Neural progenitor cell (in vitro differentiated cells): ENCODE measurements around the gene CAPRIN1. TPM values are rescaled to one million over a fixed set of nuclear protein-coding genes. Genes with fewer than 3 reads are reported as not detected.

ENCODE experiments used
- DNase-seq: peaks from one replicate; pipeline ENCODE4 v3.0.0-alpha.2; 2016; ENCODE audit warnings: low spot score
- H2AFZ ChIP-seq: fragments of 200-600 bp; sonication (generic); replicated peaks from 2 replicates; pipeline ENCODE4 v1.6.1; 2016; ENCODE audit warnings: antibody characterized with exemption
- H3F3A ChIP-seq: fragments of 200-600 bp; sonication (generic); 2 replicates; pipeline ENCODE4 v1.6.1; 2016; ENCODE audit warnings: antibody characterized with exemption, low read depth
- H3K27ac ChIP-seq: fragments of 200-600 bp; sonication (generic); 2 replicates; pipeline ENCODE4 v1.5.1; 2016; ENCODE audit warnings: mild to moderate bottlenecking
- H3K27me3 ChIP-seq: fragments of 200-600 bp; sonication (generic); 2 replicates; pipeline ENCODE4 v1.6.1; 2016; ENCODE audit warnings: mild to moderate bottlenecking, moderate library complexity
- H3K36me3 ChIP-seq: fragments of 200-600 bp; sonication (generic); 2 replicates; pipeline ENCODE4 v1.5.1; 2016
- H3K4me1 ChIP-seq: fragments of 200-600 bp; sonication (generic); 2 replicates; pipeline ENCODE4 v1.6.1; 2016; ENCODE audit warnings: mixed run types
- H3K4me2 ChIP-seq: fragments of 200-600 bp; sonication (generic); 2 replicates; pipeline ENCODE4 v1.6.1; 2016
- H3K4me3 ChIP-seq: fragments of 200-600 bp; sonication (generic); 2 replicates; pipeline ENCODE4 v1.5.1; 2016
- H3K79me2 ChIP-seq: fragments of 200-600 bp; sonication (generic); 2 replicates; pipeline ENCODE4 v1.6.1; 2016; ENCODE audit warnings: low read depth
- H3K9ac ChIP-seq: fragments of 200-600 bp; sonication (generic); 2 replicates; pipeline ENCODE4 v1.6.1; 2016
- H3K9me3 ChIP-seq: fragments of 200-600 bp; sonication (generic); 2 replicates; pipeline ENCODE4 v1.5.1; 2016; ENCODE audit warnings: low read depth
- H4K20me1 ChIP-seq: fragments of 200-600 bp; sonication (generic); 2 replicates; pipeline ENCODE4 v1.6.1; 2016; ENCODE audit warnings: low read depth
- H3K27ac Mint-ChIP-seq: 3 replicates; pipeline ENCODE4 v1.8.0; 2021; ENCODE audit warnings: mixed read lengths
- H3K27me3 Mint-ChIP-seq: 2 replicates; pipeline ENCODE4 v1.8.0; 2022; ENCODE audit warnings: low read depth, mild to moderate bottlenecking, inconsistent platforms, moderate library complexity, mixed read lengths; ENCODE audit not compliant: insufficient read depth
- H3K36me3 Mint-ChIP-seq: 3 replicates; pipeline ENCODE4 v1.8.0; 2021; ENCODE audit warnings: mixed read lengths
- H3K4me1 Mint-ChIP-seq: 3 replicates; pipeline ENCODE4 v1.8.0; 2021; ENCODE audit warnings: mixed read lengths
- H3K4me3 Mint-ChIP-seq: 3 replicates; pipeline ENCODE4 v1.8.0; 2021; ENCODE audit warnings: mild to moderate bottlenecking, moderate library complexity, mixed read lengths
- H3K9me3 Mint-ChIP-seq: 3 replicates; pipeline ENCODE4 v1.8.0; 2020; ENCODE audit warnings: mixed read lengths
- CTCF ChIP-seq: fragments of 200-600 bp; sonication (generic); IDR thresholded peaks from 2 replicates; pipeline ENCODE4 v1.5.1; 2017; ENCODE audit warnings: antibody characterized with exemption, mild to moderate bottlenecking
- EZH2 ChIP-seq: fragments of 200-600 bp; sonication (generic); IDR thresholded peaks from 2 replicates; pipeline ENCODE4 v1.6.1; 2017; ENCODE audit warnings: antibody characterized with exemption, mild to moderate bottlenecking, moderate library complexity
- EZH2phosphoT487 ChIP-seq: fragments of 200-600 bp; sonication (generic); IDR thresholded peaks from 2 replicates; pipeline ENCODE4 v1.6.1; 2017; ENCODE audit warnings: antibody characterized with exemption
- total RNA-seq: library from RNA; depleted of rRNA; stranded (reverse); fragments of >200 nt; gene quantifications from 2 replicates; pipeline ENCODE4 v1.2.3, GENCODE V29; 2015; ENCODE audit warnings: low replicate concordance

CAPRIN1 gene
- total RNA-seq, 1 donor from 2014 or later = 498 TPM

- no peak overlapping the region for H3K9ac ChIP-seq
- H4K20me1 ChIP-seq = no peaks in the 10 kb centered on the region
- no peaks in the 10 kb centered on the region for H3K9me3 ChIP-seq
- no peaks in the 10 kb centered on the region for H3K79me2 ChIP-seq
- H3K36me3 ChIP-seq = no peaks in the 10 kb centered on the region
- TF ChIP-seq EZH2phosphoT487 = no peak
- no peak overlapping the region for H3K4me3 ChIP-seq
- Mint-ChIP-seq H3K27ac (no peak overlapping the region), H3K36me3 (no peaks in the 10 kb centered on the region), H3K4me1 (peaks cover 7% of the 10 kb centered on the region), H3K27me3 (peaks cover 6% of the 10 kb centered on the region), H3K9me3 (no peaks in the 10 kb centered on the region), H3K4me3 (no peak overlapping the region)
- no peaks in the 10 kb centered on the region for H3F3A ChIP-seq
- H3K4me1 ChIP-seq = no peaks in the 10 kb centered on the region
- no peak overlapping the region for H2AFZ ChIP-seq
- DNase-seq = no peak
- no peaks in the 10 kb centered on the region for H3K27me3 ChIP-seq
- H3K27ac ChIP-seq = no peak overlapping the region
- no peak overlapping the region for H3K4me2 ChIP-seq
These were observed 17.5 kb upstream of the CAPRIN1 start for GRCh38 chr11:34034053-34034452.

GRCh38 chr11:34036456-34036855 is 15.1 kb upstream of the CAPRIN1 start:
- no peaks in the 10 kb centered on the region for H3F3A ChIP-seq
- H3K79me2 ChIP-seq = no peaks in the 10 kb centered on the region
- H4K20me1 ChIP-seq = no peaks in the 10 kb centered on the region
- H3K4me3 Mint-ChIP-seq = no peak overlapping the region
- no peak overlapping the region for H3K4me3 ChIP-seq
- H3K9ac ChIP-seq = no peak overlapping the region
- H3K4me1 ChIP-seq = no peaks in the 10 kb centered on the region
- H3K4me2 ChIP-seq = no peak overlapping the region
- DNase-seq = no peak
- H3K27me3 ChIP-seq = no peaks in the 10 kb centered on the region
- no peaks in the 10 kb centered on the region for H3K9me3 ChIP-seq
- no peaks in the 10 kb centered on the region for H3K36me3 ChIP-seq
- H3K9me3 Mint-ChIP-seq = no peaks in the 10 kb centered on the region
- no peak overlapping the region for H3K27ac ChIP-seq
- peaks cover 3% of the 10 kb centered on the region for H3K4me1 Mint-ChIP-seq
- peaks cover 8% of the 10 kb centered on the region for H3K27me3 Mint-ChIP-seq
- TF ChIP-seq CTCF (no peak), EZH2phosphoT487 (no peak), EZH2 (no peak)
- no peak overlapping the region for H2AFZ ChIP-seq
- no peak overlapping the region for H3K27ac Mint-ChIP-seq
- H3K36me3 Mint-ChIP-seq = no peaks in the 10 kb centered on the region

GRCh38 chr11:34037016-34037415 is 14.5 kb upstream of the CAPRIN1 start:
- Histone ChIP-seq H3K36me3 (no peaks in the 10 kb centered on the region), H3F3A (no peaks in the 10 kb centered on the region), H3K79me2 (no peaks in the 10 kb centered on the region), H2AFZ (no peak overlapping the region), H4K20me1 (no peaks in the 10 kb centered on the region), H3K27ac (no peak overlapping the region), H3K27me3 (no peaks in the 10 kb centered on the region), H3K9ac (no peak overlapping the region), H3K4me3 (no peak overlapping the region), H3K9me3 (no peaks in the 10 kb centered on the region), H3K4me2 (no peak overlapping the region), H3K4me1 (no peaks in the 10 kb centered on the region)
- TF ChIP-seq EZH2phosphoT487 = no peak
- TF ChIP-seq EZH2 = no peak
- Mint-ChIP-seq H3K27ac (no peak overlapping the region), H3K9me3 (no peaks in the 10 kb centered on the region), H3K36me3 (no peaks in the 10 kb centered on the region), H3K4me3 (no peak overlapping the region), H3K27me3 (peaks cover 8% of the 10 kb centered on the region), H3K4me1 (peaks cover 3% of the 10 kb centered on the region)
- no peak for DNase-seq

GRCh38 chr11:34040571-34040970 is 11.0 kb upstream of the CAPRIN1 start:
- Histone ChIP-seq H3K4me2 (no peak overlapping the region), H3K9me3 (no peaks in the 10 kb centered on the region), H3K4me3 (no peak overlapping the region), H3K4me1 (no peaks in the 10 kb centered on the region), H3K9ac (no peak overlapping the region), H3K79me2 (no peaks in the 10 kb centered on the region), H3K27ac (no peak overlapping the region), H3K27me3 (no peaks in the 10 kb centered on the region), H4K20me1 (no peaks in the 10 kb centered on the region), H3F3A (no peaks in the 10 kb centered on the region), H2AFZ (no peak overlapping the region), H3K36me3 (no peaks in the 10 kb centered on the region)
- H3K9me3 Mint-ChIP-seq = no peaks in the 10 kb centered on the region
- H3K27ac Mint-ChIP-seq = no peak overlapping the region
- DNase-seq = no peak
- peaks cover 9% of the 10 kb centered on the region for H3K4me1 Mint-ChIP-seq
- no peak overlapping the region for H3K4me3 Mint-ChIP-seq
- H3K27me3 Mint-ChIP-seq = peaks cover 5% of the 10 kb centered on the region
- TF ChIP-seq EZH2 (no peak), CTCF (no peak), EZH2phosphoT487 (no peak)
- H3K36me3 Mint-ChIP-seq = no peaks in the 10 kb centered on the region
